ENCODE results near the gene KCNJ9. TPM values are rescaled to one million over a fixed set of nuclear protein-coding genes. Genes with fewer than 3 reads are reported as not detected.
A peak's percentile ranks its signal among the peaks of the same experiment; 100 is the strongest.

Gene KCNJ9
- total RNA-seq, 1 donor from 2014 or later, result not detected

- no peak for DNase-seq
Observed at GRCh38 chr1:160066829-160067745, 14.3 kb upstream of the KCNJ9 start.

DNA sequence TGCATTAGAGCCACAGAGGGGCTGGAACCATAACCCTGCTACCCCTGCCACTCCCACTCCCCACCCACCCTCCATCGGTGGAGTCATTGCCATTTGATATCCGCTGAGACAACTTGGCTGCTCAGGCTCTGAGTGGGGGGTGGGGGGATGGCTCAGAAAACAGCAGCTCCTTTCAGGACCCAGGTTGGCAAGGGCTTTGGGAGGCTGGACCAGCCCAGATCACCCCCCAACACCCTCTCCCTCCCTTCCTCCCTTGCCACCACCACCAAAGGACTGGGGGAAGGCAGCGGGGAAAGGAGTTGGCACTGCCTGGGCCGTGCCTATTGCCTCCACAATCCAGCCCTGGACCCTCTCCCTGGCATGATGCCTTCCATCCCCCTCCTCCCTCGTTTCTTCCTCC, 13.1 kb upstream of the KCNJ9 start:
- no peak for DNase-seq

DNA sequence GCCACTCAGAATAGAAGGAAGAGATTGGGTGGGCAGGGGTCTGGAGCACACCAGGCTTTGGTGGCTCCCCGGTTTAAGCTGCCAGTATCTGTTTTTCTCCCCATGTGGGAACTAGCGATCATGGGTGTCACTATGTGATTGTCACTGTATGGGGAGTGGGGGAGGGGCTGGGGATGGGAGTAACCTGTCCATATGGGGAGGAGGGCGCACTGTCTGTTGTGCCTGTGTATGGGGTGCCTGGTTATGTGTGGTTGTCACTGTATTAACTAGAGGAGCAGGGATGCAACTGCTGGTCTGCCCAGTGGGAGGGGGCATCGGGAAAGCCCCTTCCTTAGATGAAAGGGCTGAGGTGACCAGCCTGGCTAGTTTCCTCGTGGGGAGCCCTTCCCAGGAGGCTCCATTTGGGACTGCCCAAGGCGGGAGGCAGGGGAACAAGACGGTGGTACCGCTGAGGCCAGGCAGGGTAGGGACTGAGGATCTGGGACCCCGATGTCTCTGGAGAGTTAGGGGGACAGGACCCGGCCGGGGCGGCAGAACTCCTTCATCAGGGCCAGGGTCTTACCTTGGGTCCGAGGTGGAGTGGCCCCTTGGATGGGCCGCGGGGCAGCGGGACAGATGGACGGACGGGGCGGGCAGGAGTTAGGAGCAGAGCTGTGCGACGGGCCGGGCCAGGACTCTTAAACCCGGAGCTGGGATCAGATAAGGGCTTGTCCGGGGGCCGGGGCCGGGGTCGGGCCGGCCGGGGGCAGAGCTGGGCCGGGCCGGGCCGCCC, 11.7 kb upstream of the KCNJ9 start, which contains the start of gene KCNJ10:
TSS of gene KCNJ10 (minus strand) at position 701 of the 772 bp plus-strand sequence. CDS start 27,628 bp downstream, outside the sequence.
- no peak for DNase-seq

GRCh38 chr1:160070243-160071163, 10.8 kb upstream of the KCNJ9 start:
- peak; percentile 62 for DNase-seq

- DNase-seq, result no peak
Observed at GRCh38 chr1:160071289-160071688, 10.0 kb upstream of the KCNJ9 start.

- no peak for DNase-seq
Observed at GRCh38 chr1:160074865-160075264, 6.5 kb upstream of the KCNJ9 start.

- no peak for DNase-seq
Observed at GRCh38 chr1:160075836-160076235, 5.5 kb upstream of the KCNJ9 start.

- no peak for DNase-seq
Observed at GRCh38 chr1:160076295-160076694, 5.0 kb upstream of the KCNJ9 start.

- no peak for DNase-seq
Observed at GRCh38 chr1:160077486-160077885, 3.9 kb upstream of the KCNJ9 start.

- DNase-seq, result peak; percentile 46
Observed at GRCh38 chr1:160078512-160079195, 2.7 kb upstream of the KCNJ9 start.

DNA sequence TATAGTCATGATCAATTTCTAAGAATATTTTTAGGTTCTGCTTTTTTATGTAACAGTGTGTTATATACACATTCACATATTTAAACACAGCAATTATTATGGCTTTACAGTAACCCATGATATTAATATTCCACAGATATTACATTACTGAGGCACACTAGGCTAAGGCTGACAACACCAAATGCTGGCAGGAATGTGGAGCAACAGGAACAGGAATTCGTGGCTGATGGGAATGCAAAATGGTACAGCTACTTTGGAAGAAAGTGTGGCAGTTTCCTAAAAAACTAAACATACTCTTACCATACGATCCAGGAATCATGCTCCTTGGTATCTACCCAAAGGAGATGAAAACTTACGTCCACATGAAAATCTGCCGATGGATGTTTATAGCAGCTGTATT, 1.9 kb upstream of the KCNJ9 start:
- no peak for DNase-seq

DNA sequence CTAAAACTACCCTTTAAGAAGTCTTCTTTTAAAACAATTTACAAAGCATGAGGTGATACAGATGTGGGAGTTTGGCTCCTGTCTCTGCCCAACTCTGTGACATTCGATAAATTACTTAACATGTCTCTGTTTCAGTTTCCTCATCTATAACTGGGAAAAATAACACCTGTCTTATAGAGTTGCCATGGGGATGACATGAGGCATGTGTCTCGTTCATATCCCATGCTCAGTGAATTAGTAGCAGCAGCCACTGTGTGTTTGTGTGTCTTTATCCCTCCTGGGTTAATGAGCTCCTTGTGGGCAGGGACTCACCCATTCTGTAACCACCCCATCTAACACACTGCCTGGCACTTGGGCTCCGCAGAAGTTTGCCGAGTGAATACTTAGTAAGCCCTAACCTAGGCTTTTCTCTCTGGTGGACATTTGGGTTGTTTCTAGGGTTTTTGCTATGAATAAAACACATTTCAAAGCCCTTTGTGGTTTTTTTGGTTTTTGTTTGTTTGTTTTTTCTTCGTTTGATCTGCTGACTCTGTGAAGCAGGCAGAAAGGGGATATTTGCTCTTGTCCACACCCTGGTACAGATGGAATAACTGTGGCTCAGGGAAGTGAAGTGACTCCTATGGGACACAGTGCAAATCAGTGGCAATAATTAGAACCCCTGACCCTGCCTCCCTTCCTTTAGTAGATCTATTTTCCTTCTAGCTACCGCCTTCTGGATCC, 797 bp upstream of the KCNJ9 start:
- DNase-seq, result no peak

DNA sequence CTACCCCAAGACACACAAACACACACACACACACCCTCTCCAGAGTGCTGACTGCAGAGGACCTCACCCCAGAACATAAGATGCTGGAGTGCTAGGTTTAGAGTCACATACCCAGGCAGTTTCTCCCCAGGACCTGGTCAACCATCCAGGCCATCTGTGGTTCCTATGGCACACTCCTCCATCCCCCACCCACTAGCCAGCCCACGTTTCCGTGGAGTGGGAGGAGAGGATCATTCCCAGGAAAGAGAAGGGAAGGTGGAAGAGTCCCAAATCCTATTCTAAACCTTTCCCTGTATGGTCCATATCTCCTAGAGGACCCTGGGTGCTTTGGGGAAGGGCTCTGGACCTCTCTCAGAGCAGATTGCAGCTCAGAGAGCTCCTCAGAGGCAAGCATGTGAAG, 1.1 kb downstream of the KCNJ9 start:
- no peak for DNase-seq

DNA sequence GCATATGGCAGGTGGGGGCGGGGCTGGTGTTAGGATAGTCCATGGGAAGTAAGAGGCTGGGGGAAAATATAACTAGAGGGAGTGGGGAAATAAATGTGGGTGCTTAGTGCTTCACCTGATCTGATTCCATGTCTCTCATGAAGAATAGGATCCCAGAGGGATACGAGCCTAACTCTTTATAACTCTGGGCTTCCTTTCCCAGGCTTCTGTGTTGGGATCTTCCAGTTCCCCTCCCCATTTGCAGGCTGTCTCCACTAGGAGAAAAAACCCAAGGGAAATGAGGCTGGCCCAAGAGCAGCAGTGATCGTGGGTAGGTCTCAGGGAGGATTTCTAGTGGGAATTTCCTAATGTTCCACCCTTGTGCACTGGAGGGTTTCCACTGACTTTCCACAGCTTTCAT, 1.6 kb downstream of the KCNJ9 start:
- DNase-seq, result no peak

DNA sequence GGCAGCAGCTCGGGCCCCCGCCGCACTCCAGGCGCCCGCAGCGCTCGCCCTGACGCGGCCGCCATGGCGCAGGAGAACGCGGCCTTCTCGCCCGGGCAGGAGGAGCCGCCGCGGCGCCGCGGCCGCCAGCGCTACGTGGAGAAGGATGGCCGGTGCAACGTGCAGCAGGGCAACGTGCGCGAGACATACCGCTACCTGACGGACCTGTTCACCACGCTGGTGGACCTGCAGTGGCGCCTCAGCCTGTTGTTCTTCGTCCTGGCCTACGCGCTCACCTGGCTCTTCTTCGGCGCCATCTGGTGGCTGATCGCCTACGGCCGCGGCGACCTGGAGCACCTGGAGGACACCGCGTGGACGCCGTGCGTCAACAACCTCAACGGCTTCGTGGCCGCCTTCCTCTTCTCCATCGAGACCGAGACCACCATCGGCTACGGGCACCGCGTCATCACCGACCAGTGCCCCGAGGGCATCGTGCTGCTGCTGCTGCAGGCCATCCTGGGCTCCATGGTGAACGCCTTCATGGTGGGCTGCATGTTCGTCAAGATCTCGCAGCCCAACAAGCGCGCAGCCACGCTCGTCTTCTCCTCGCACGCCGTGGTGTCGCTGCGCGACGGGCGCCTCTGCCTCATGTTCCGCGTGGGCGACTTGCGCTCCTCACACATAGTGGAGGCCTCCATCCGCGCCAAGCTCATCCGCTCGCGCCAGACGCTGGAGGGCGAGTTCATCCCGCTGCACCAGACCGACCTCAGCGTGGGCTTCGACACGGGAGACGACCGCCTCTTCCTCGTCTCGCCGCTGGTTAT, 2.8 kb downstream of the KCNJ9 start:
- peak; percentile 64 for DNase-seq

DNA sequence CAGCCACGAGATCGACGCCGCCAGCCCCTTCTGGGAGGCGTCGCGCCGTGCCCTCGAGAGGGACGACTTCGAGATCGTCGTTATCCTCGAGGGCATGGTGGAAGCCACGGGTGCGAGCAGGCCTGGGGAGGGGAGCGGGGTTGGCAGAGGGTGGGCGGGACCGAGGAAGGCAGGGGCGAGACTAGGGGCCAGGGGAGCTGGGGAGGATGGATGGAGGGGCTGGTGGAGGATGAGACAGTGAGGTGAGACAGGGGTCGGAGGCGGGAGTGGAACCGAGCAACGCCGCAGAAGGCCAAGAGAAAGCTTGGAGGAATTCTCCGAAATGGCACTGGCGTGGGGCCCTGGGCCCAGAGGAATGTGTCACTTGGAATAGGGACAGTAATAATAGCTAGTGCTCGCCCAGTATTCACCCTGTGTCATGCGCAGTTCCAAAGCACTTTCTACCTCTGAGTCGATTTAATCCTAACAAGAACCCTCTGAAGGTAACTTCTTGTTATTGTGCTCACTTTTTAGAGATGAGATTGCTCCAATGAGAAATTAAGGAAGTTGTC, 3.5 kb downstream of the KCNJ9 start:
- no peak for DNase-seq

DNA sequence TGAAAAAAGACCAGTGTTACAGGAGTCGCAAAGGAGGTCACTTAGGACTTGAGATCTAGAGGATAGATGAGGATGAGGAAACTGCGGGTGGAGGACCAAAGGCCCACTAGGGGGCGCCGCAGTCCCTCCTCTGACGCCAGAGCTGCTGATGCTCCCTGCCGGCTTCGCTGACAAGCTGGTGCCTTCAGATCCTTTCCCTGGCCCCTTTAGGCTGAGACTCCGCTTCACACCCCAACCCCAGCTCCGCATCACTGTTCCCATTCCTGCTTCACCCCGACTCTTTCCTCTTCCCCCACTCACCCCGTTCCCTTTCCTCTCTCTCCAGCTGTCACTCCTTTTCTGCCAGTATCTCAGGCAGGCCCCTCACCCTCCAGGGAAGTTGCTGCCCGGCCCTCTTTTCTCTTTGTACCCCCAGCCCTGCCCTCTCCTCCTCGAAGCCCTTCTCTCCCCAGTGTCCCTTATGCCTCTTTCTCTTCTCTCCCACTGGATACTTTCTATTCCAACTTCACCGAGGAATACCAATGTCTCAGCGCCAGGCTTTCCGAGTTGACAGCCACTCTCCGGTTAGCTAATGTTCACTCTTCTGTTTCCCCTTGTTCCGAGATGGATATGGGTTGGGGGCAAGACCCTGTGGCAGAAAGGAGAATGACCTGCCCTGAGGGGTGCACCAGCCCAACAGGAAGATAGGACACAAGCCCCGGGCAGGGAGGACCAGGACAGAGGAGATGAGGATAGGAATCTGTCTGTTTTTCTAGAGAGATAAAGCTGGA, 4.5 kb downstream of the KCNJ9 start:
- DNase-seq, result peak; percentile 85

GRCh38 chr1:160086456-160086892, 5.1 kb downstream of the KCNJ9 start:
- DNase-seq, result no peak

- DNase-seq, result no peak
Observed at GRCh38 chr1:160087118-160087662, 5.9 kb downstream of the KCNJ9 start.
